ENCODE results near the gene GSN.

DNA sequence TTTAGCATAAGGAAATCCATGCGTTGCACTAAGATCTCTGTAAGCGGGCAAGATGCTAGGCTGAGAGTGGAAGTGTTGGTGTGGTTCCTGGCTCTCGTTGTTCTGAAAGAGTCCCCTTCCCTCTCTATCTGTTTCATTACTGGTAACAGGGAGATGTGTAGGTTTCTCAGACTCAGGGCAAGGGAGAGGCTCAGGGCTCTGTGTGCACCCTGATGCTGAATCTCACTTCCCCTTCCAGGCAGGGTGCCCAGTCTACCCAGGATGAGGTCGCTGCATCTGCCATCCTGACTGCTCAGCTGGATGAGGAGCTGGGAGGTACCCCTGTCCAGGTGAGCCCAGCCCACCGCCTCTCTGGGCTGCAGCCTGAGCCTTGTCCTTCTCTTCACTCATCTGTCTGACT lies 56.4 kb downstream of the GSN start:
- TF ChIP-seq, protein P1, sequence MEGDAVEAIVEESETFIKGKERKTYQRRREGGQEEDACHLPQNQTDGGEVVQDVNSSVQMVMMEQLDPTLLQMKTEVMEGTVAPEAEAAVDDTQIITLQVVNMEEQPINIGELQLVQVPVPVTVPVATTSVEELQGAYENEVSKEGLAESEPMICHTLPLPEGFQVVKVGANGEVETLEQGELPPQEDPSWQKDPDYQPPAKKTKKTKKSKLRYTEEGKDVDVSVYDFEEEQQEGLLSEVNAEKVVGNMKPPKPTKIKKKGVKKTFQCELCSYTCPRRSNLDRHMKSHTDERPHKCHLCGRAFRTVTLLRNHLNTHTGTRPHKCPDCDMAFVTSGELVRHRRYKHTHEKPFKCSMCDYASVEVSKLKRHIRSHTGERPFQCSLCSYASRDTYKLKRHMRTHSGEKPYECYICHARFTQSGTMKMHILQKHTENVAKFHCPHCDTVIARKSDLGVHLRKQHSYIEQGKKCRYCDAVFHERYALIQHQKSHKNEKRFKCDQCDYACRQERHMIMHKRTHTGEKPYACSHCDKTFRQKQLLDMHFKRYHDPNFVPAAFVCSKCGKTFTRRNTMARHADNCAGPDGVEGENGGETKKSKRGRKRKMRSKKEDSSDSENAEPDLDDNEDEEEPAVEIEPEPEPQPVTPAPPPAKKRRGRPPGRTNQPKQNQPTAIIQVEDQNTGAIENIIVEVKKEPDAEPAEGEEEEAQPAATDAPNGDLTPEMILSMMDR (IDR thresholded peaks at IDR 0.05): no peak
- no peak for TF ChIP-seq POLR2A (IDR thresholded peaks at IDR 0.05)

Measured in Peyer's patch (tissue), 4 donors.